ENCODE data around the gene ACHE. TPM values are rescaled to one million over a fixed set of nuclear protein-coding genes. Genes with fewer than 3 reads are reported as not detected.

ACHE gene
- total RNA-seq, 2 donors from 2014 or later: 5.3 to 11.7 TPM

GRCh38 chr7:100891568-100892247, 4.0 kb downstream of the ACHE start:
- Histone ChIP-seq H3K9ac (ENCODE audit: low read depth in 2 of 2, low read length in 2 of 2) (no peak overlapping the region), H3K27me3 (peaks cover 21% of the 10 kb centered on the region), H3K4me1 (peaks cover 36% of the 10 kb centered on the region), H3K9me3 (no peaks in the 10 kb centered on the region), H3K36me3 (peaks cover 6% of the 10 kb centered on the region), H3K27ac (no peak overlapping the region), H3K4me3 (no peak overlapping the region)
- TF ChIP-seq, protein P1, sequence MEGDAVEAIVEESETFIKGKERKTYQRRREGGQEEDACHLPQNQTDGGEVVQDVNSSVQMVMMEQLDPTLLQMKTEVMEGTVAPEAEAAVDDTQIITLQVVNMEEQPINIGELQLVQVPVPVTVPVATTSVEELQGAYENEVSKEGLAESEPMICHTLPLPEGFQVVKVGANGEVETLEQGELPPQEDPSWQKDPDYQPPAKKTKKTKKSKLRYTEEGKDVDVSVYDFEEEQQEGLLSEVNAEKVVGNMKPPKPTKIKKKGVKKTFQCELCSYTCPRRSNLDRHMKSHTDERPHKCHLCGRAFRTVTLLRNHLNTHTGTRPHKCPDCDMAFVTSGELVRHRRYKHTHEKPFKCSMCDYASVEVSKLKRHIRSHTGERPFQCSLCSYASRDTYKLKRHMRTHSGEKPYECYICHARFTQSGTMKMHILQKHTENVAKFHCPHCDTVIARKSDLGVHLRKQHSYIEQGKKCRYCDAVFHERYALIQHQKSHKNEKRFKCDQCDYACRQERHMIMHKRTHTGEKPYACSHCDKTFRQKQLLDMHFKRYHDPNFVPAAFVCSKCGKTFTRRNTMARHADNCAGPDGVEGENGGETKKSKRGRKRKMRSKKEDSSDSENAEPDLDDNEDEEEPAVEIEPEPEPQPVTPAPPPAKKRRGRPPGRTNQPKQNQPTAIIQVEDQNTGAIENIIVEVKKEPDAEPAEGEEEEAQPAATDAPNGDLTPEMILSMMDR (IDR thresholded peaks at IDR 0.05): no peak
- no peak for DNase-seq
- intact Hi-C loops (cut with DNase I): loop anchor here (5.0 kb wide), 1 partner anchor 171 kb away; no protein-coding TSS in a partner anchor

- TF ChIP-seq, protein P1 (IDR thresholded peaks at IDR 0.05): no peak
- peak overlapping the region; percentile 69 to 73 for H3K9ac ChIP-seq (ENCODE audit: low read depth in 2 of 2, low read length in 2 of 2)
- DNase-seq: no peak
- peak overlapping the region; percentile 89 for H3K4me3 ChIP-seq
- peaks cover 30% of the 10 kb centered on the region for H3K4me1 ChIP-seq
- H3K9me3 ChIP-seq: no peaks in the 10 kb centered on the region
- peaks cover 13% of the 10 kb centered on the region for H3K27me3 ChIP-seq
- intact Hi-C loops (cut with DNase I): loop anchor here (5.0 kb wide), 1 partner anchor 171 kb away; no protein-coding TSS in a partner anchor
- peaks cover 13% of the 10 kb centered on the region for H3K36me3 ChIP-seq
- H3K27ac ChIP-seq: peak overlapping the region; percentile 92
Observed at GRCh38 chr7:100890653-100891567, 4.8 kb downstream of the ACHE start.

DNA sequence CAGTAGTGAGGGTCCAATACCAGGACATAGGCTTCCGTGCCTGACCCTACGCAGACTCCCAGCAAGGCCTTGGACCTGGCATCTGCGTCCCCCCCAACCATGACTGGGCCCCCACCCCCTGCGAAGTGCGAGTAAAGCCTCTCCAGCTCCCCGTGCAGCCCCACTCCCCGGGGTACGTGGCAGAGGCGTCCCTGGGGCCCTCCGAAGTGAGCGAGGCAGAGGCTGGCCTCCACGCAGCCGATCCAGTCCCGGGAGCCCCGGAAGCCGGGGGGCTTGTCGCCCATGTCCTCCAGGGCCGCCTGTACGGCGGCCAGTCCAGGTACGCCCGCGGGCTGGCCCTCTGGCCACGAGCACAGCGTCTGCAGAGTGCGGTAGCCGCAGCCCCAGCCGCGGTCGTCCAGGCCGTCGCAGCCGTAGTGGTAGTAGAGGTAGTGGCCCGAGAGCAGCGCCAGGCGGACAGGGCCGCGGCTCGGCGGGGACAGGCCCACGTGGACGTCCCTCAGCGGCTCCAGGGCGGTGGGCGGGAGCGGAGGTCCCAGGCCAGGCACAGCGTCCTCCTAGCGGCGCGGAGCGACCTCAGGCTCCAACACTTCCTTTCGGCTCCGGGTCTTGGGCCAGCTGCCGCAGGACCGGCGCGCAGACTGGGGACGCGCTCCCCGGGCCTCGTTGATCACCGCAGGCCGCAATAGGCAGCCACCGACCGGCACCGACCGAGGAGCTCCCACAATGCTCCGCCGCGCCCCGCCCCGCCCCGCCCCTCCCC, 6.5 kb downstream of the ACHE start, which contains the start of gene UFSP1:
Gene UFSP1, minus strand, starts transcription at position 728 of the 763 bp plus-strand sequence. Its CDS starts 444 bp downstream, at position 284.
- DNase-seq: no peak
- Histone ChIP-seq H3K4me1 (peaks cover 20% of the 10 kb centered on the region), H3K27ac (peak within 1 kb of the TSS; percentile 92), H3K9me3 (no peaks in the 10 kb centered on the region), H3K27me3 (no peaks in the 10 kb centered on the region), H3K9ac (ENCODE audit: low read depth in 2 of 2, low read length in 2 of 2) (peak within 1 kb of the TSS; percentile 84 to 96), H3K4me3 (peak within 1 kb of the TSS; percentile 89), H3K36me3 (peaks cover 13% of the 10 kb centered on the region)
- intact Hi-C loops (cut with DNase I): no loop called here
- TF ChIP-seq, protein P1 (IDR thresholded peaks at IDR 0.05): no peak

DNA sequence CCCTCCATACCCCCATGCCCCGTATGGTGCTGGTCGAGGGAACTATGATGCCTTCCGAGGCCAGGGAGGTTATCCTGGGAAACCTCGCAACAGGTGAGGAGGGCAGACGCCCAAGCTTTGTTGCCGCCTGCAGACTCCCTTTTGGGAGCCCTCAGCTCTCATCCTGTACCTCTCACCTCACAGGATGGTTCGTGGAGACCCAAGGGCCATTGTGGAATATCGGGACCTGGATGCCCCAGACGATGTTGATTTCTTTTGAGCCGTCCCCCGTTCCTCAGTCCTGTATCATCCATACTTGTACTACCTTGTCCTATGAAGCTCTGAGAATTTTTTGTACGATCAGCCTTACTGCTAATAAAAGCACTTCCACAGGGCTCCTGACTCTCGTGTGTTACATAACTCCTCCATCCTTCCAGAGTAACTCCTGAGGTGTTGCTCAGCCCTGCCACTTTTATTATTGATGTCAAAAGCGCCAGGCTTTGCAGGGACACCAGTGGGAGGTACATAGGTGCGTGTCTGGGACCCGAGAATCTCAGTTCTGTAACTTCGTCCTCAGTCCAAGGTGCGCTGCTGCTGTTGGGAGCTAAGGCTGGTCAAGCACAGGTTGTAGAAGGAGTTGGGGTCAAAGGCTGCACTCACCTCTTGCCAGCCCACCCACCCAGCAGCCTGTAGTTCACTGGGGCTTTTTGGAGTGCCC, 7.2 kb downstream of the ACHE start:
- Histone ChIP-seq H3K36me3 (peaks cover 13% of the 10 kb centered on the region), H3K4me1 (peaks cover 20% of the 10 kb centered on the region), H3K9ac (ENCODE audit: low read depth in 2 of 2, low read length in 2 of 2) (peak overlapping the region; percentile 84 to 96), H3K27me3 (no peaks in the 10 kb centered on the region), H3K27ac (peak overlapping the region; percentile 81), H3K4me3 (peak overlapping the region; percentile 89), H3K9me3 (no peaks in the 10 kb centered on the region)
- intact Hi-C loops (cut with DNase I): no loop called here
- DNase-seq: no peak
- TF ChIP-seq, protein P1 (IDR thresholded peaks at IDR 0.05): no peak

Data from colonic mucosa (tissue), 4 donors.